Measurements from ENCODE around the gene IL1RAPL2. TPM values are rescaled to one million over a fixed set of nuclear protein-coding genes. Genes with fewer than 3 reads are reported as not detected.

Gene IL1RAPL2
- total and polyA plus RNA-seq, 10 of the 15 experiments (the other 5 are each of a cell fraction or from before 2014, with no cell fraction given): 0.19 TPM; not detected in 9

- no peak overlapping the region for H3K4me2 ChIP-seq (ENCODE audit: control insufficient read depth, insufficient read depth)
- TF ChIP-seq KDM1A (IDR thresholded peaks at IDR 0.05; ENCODE audit: borderline replicate concordance) (no peak), HDAC2 (IDR thresholded peaks at IDR 0.05) (no peak), RB1 (IDR thresholded peaks at IDR 0.05; ENCODE audit: borderline replicate concordance) (no peak), EED (IDR thresholded peaks at IDR 0.05; ENCODE audit: low read depth) (no peak), TBL1XR1 (IDR thresholded peaks at IDR 0.05; ENCODE audit: low read depth, low read length) (no peak), ZNF592 (IDR thresholded peaks at IDR 0.05) (no peak), POLR2A (IDR thresholded peaks at IDR 0.05; ENCODE audit: low read depth, low read length) (no peak), PBX3 (IDR thresholded peaks at IDR 0.05; ENCODE audit: insufficient replicate concordance, low read depth, low read length) (no peak), SUZ12 (IDR thresholded peaks at IDR 0.05; ENCODE audit: unreplicated experiment) (no peak), NBN (IDR thresholded peaks at IDR 0.05) (no peak)
- H2AFZ ChIP-seq (ENCODE audit: control insufficient read depth, low read depth, low read length): no peak overlapping the region
- BruUV-seq (replicated peaks): no TSS peak
- no peaks in the 10 kb centered on the region for H3K79me2 ChIP-seq (ENCODE audit: control insufficient read depth, insufficient read depth, low read length)
- in situ Hi-C loops (cut with MboI): no loop called here
- H3K9me3 ChIP-seq (replicated peaks; ENCODE audit: control insufficient read depth, insufficient read depth, low read length): no peaks in the 10 kb centered on the region
- ATAC-seq (no peak), DNase-seq (ENCODE audit: low read depth, low spot score) (no peak), FAIRE-seq (no peak)
- ChIA-PET POLR2A (no interaction called here), CTCF (no interaction called here), RAD21 (ENCODE audit: unreplicated experiment) (no interaction called here), SMC1A (ENCODE audit: uncharacterized antibody, unreplicated experiment) (no interaction called here)
- no peaks in the 10 kb centered on the region for H3K27me3 ChIP-seq (replicated peaks in 1 of 2; ENCODE audit: control insufficient read depth in 2 of 2, insufficient read depth in 2 of 2, low read length in 1 of 2)
- H3K4me3 ChIP-seq: no peak overlapping the region
- WGBS (ENCODE audit: insufficient coverage, insufficient replicate concordance, low lambda C conversion rate, missing lambda C conversion rate): 43% methylated on average over 4 of the region's 4 CpGs
- H3K4me1 ChIP-seq (ENCODE audit: control insufficient read depth, insufficient read depth, low read length): no peaks in the 10 kb centered on the region
- intact Hi-C loops (cut with micrococcal nuclease; ENCODE audit: unreplicated experiment): no loop called here
- no peak overlapping the region for H3K9ac ChIP-seq (ENCODE audit: control insufficient read depth, insufficient read depth, low read length)
- H3K27ac ChIP-seq (ENCODE audit: control insufficient read depth, insufficient read depth): no peak overlapping the region
- H3K36me3 ChIP-seq (ENCODE audit: control insufficient read depth in 2 of 2, insufficient read depth in 2 of 2, low read length in 1 of 2): no peaks in the 10 kb centered on the region
- no peaks in the 10 kb centered on the region for H4K20me1 ChIP-seq (ENCODE audit: control insufficient read depth, insufficient read depth)
Observed at GRCh38 chrX:105753411-105753810, 1187.4 kb downstream of the IL1RAPL2 start.
